CD4-positive, alpha-beta T cell treated with Interleukin-17A for 1 hour (primary cell): ENCODE results near the gene TPO.
"Not testable (repeated sequence)": the region's sequence is repeated elsewhere in the genome, so short reads cannot be mapped to it uniquely, and the experiment has no call there.

Experiments used
- DNase-seq: peaks from one replicate; pipeline ENCODE4 v3.0.0-alpha.2; 2020

TPO gene

GRCh38 chr2:1487758-1488157 lies 74.5 kb downstream of the TPO start:
- no peak for DNase-seq

- DNase-seq = no peak
These were observed 75.0 kb downstream of the TPO start for GRCh38 chr2:1488181-1488671.

GRCh38 chr2:1488851-1489250 lies 75.6 kb downstream of the TPO start:
- DNase-seq = no peak

GRCh38 chr2:1489486-1489885 lies 76.2 kb downstream of the TPO start:
- no peak for DNase-seq

GRCh38 chr2:1490381-1490780 lies 77.1 kb downstream of the TPO start:
- DNase-seq = not testable (repeated sequence)

GRCh38 chr2:1491751-1492150 lies 78.5 kb downstream of the TPO start:
- no peak for DNase-seq

- DNase-seq = not testable (repeated sequence)
These were observed 79.0 kb downstream of the TPO start for GRCh38 chr2:1492231-1492630.

- no peak for DNase-seq
These were observed 79.6 kb downstream of the TPO start for GRCh38 chr2:1492711-1493430.

GRCh38 chr2:1493431-1494126 lies 80.3 kb downstream of the TPO start:
- no peak for DNase-seq

GRCh38 chr2:1494257-1494656 lies 81.0 kb downstream of the TPO start:
- DNase-seq = no peak

- DNase-seq = no peak
These were observed 81.6 kb downstream of the TPO start for GRCh38 chr2:1494906-1495305.

- no peak for DNase-seq
These were observed 82.6 kb downstream of the TPO start for GRCh38 chr2:1495676-1496358.

GRCh38 chr2:1496359-1496821 lies 83.1 kb downstream of the TPO start:
- DNase-seq = no peak

GRCh38 chr2:1497122-1497611 lies 83.9 kb downstream of the TPO start:
- DNase-seq = no peak

- DNase-seq = no peak
These were observed 84.9 kb downstream of the TPO start for GRCh38 chr2:1498176-1498575.

- no peak for DNase-seq
These were observed 86.0 kb downstream of the TPO start for GRCh38 chr2:1499033-1499795.

GRCh38 chr2:1501038-1501851 lies 88.0 kb downstream of the TPO start:
- no peak for DNase-seq

GRCh38 chr2:1501991-1502390 lies 88.7 kb downstream of the TPO start:
- no peak for DNase-seq

GRCh38 chr2:1502891-1503304 lies 89.6 kb downstream of the TPO start:
- no peak for DNase-seq

GRCh38 chr2:1503471-1504310 lies 90.4 kb downstream of the TPO start:
- DNase-seq = no peak

GRCh38 chr2:1504311-1504750 lies 91.1 kb downstream of the TPO start:
- no peak for DNase-seq
